GM19035 (cell line): ENCODE data around the gene RAPGEF4.

Experiments
- ATAC-seq: cut with Tn5 transposase; IDR thresholded peaks from one replicate; pipeline ENCODE4 v1.9.1; 2021; ENCODE audit not compliant: unreplicated experiment

RAPGEF4 gene

DNA sequence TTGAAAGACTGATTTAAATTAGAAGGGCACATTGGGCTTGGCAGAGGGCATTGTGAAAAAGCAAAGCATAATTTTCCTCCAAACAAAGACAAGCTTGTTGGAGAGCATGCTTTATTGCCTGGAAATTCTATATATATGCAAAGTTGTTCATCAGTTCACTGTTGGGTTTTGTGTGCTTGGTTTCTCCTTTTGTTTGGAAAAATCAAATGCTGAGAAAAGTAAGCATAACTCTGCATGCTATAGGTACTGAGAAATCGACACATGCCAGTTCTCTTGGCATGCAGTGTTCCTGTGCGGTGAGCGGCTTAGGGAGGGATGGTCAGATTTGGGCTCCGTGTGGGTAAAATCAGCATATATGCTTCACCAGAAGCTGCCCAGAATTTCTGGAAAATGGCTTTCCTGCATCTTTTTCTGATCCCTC is 161.0 kb downstream of the RAPGEF4 start:
- no peak for ATAC-seq

DNA sequence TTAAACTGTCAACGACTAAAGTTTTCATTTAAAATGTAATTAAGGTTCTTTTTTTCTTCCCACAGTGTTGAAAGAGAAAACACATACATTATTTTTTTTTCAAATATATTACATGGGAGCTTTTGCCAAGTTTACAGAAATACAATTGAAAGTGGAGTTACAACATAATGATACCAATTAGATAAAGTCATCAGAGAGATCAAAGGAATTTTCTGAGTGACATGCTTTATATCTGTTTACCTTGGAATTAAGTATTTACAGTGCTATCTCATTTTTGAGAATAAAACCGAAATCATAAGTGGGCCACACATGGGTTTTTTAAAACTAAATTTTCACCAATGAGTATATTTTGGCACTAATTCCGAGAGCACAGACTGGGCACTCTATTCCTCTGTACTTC is 165.2 kb downstream of the RAPGEF4 start:
- no peak for ATAC-seq

DNA sequence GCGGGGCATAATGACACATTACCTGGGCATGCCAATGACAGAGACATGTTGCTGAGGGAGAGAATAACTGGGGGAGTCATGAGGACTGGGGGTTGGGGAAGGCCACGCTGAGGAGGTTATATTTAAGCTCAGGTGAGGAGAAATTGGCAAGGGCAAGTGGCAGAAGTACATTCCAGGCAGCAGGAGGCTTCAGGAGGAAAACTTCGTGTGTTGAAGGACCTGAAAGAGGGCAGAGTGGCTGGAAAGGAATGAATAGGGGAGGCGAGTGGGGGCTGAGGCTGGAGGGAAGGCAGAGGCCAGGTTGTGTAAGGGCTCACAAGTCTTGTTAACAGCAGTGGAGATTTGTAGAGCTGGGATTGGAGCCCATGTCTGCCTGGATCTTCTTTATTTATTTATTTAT is 166.3 kb downstream of the RAPGEF4 start:
- ATAC-seq: no peak

- no peak for ATAC-seq
Observed at GRCh38 chr2:172904236-172904635, 168.6 kb downstream of the RAPGEF4 start.

DNA sequence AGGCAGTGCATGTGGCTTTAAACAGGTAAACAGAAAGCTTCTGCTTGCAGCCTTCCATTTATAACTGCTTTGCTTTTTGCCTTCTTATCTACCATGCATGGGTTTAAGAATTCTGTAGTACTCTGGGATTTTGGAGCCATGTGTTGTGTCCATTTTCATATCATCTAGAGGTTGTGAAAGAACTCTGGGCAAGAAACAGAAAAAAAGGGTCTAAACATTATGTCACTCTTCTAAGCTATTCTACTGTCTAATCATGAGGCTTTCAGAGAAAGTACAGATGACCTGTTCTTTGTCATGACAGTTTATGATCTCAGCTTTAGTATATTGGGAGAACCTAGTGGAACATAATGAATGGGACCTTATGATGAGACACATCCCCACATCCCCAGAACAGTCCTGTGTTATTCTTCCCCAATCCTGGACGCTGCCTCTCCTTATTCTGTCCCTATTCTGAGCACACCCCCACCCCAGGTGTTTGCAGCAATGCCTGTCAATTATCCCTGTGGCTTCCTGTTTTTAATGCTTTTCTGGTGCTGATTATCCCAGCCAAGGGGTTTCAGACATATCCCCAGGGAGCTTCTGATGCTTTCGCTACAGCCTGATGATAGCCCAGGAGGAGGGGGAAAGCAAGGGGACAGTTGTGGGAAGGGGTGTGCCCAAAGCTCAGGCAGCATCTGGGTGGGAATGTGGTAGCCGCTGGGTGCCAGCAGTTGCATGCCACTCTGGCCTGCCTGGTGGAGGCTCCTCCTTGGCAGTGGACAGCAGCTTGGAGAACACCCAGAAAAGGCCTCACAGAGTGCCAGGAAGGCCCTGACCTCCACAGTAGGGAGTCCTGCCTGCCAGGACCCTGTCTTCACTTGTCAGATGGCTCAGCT is 170.5 kb downstream of the RAPGEF4 start:
- no peak for ATAC-seq

DNA sequence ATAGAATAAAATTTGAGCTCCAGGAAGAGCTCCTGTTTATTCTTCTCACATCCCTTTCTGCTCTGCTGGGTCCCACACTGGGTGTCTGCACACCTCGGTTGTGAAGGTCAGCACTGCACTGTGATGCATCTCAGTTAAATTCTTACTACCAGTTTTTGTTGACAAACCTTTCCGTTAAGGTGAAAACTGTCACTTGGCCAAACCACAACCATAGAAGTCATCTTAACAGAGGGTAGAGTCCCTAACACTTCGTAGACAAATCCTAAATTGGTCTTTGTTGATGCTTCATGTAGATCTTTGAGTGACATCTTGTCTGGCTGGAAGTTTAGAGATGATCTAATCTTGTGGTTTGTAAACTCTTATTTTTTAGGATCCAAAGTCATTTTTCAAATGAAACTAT is 172.6 kb downstream of the RAPGEF4 start:
- no peak for ATAC-seq

GRCh38 chr2:172909454-172909853 is 173.8 kb downstream of the RAPGEF4 start:
- ATAC-seq: no peak

GRCh38 chr2:172912266-172912665 is 176.6 kb downstream of the RAPGEF4 start:
- no peak for ATAC-seq

DNA sequence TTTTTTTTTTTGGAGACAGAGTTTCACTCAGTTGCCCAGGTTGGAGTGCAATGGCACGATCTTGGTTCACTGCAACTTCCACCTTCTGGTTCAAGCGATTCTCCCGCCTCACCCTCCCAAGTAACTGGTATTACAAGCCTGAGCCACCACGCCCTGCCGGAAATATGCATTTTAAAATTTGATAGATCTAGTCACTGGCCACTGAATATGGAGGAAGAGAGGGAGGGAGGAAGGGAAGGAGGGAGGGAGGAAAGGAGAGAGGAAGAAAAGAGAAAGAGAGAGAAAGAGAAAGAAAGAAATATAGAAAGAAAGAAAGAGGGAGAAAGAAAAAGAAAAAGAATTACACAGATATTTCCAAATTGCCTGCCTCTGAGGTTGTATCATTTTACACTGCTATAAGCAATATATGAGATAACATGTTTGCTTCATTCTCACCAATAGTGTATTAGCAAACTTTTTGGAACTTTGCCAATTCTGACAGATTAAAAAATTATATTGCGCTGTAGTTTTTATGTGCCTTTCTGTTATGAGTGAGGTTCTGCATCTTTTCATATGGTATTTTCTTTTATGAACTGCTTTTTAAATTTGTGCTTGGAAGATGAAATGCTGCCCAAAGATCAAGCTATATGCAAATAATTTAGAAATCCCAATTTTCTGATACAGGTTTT is 178.8 kb downstream of the RAPGEF4 start:
- no peak for ATAC-seq

DNA sequence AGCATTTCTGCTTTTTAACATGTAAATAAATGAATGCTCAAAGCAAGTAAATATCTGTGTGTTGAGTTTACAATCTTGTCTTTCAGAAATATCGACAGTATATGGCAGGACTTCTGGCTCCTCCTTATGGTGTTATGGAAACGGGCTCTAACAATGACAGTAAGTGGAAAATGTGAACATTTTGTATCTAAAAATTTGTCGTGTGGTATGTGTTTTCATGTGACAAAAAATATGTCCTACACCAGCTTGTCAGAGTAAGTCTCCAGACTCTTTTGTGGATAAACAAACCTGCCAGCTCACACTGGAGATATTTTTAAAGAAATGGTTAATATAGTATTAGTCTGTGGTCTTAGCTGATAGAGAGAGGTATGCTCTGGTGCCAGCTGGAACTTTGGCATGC is 182.1 kb downstream of the RAPGEF4 start:
- no peak for ATAC-seq

- ATAC-seq: peak; percentile 63
Observed at GRCh38 chr2:172919732-172920131, 184.1 kb downstream of the RAPGEF4 start.

- no peak for ATAC-seq
Observed at GRCh38 chr2:172921532-172922236, 186.0 kb downstream of the RAPGEF4 start.

GRCh38 chr2:172922306-172922705 is 186.7 kb downstream of the RAPGEF4 start:
- no peak for ATAC-seq

DNA sequence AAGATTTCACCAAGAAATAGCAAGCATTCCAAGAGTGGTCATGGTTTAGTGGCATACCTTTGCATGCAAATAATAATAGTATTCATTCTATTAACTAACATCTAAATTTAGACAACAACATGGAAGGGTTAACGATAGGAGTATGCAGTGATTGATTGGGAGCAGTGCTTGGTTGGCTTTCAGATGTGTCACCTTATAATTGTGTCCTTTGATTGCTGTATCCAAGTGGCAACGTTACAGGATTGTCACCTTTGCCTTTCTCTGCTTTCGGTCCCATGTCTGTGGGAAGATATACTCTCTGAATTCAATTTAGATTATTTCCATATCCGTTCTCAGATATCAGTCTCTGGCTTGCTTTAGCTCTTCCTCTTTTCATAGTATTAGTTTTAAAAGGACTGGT is 187.2 kb downstream of the RAPGEF4 start:
- no peak for ATAC-seq

DNA sequence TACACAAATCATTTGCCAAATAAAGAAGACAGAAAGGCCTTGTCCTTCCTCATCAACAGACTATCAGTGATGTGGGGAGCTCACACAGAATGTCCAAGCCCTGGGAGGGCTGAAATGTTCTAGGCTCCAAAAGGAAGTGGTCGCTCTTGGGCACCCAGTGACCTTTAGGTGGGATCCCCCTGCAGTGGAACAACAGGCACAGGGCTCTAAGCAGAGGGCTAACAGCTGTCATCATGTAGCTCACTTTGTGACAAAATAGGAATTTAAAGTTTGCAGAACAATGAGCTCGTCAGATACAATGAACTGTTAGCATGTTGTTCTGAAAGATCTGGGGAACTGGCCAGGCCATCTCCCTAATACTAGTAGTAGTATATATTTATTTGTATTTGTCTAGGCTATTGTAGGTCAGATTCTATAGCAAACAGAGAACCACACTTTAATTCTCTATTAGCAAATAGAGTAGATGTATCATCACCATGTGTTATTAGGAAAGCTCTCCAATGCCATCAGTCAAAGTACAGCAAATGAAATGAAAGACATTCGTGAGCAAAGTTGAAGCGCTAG is 188.5 kb downstream of the RAPGEF4 start:
- ATAC-seq: no peak

- ATAC-seq: no peak
Observed at GRCh38 chr2:172925600-172925999, 190.0 kb downstream of the RAPGEF4 start.

DNA sequence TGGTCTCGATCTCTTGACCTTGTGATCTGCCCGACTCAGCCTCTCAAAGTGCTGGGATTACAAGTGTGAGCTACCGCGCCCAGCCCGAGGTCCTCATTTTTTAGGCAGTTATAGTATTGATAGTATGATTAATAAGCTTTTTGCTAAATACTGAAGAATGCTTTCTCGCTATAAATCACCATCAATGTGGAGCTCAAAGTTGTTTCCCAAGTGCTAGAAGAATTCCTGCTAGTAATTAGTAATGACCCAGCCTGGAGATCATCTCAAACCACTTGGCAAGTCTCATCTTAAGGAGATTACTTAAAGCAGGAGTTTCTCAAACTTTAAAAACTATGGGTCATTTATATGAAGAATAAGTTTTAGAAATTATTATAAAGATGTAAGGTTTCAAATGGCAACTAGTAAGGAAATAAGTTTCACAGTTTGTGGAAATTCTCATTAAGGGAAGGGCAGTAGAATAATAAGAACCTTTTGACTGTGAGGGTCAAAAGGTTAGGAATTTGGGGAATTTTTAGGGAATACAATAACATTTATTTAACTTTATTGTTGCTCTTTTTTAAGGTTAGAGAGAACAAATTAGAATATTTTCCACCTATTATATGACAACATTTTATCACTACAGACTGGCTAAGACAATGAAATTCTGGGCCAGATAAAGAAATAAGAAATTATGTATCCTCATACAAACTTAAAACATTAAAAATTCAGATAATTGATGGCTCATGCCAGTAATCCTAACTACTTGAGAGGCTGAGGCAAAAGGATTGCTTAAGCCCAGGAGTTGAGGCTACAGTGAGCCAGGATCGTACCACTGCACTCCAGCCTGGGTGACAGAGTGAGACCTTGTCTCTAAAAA is 191.4 kb downstream of the RAPGEF4 start:
- ATAC-seq: no peak

- ATAC-seq: no peak
Observed at GRCh38 chr2:172927641-172928357, 192.2 kb downstream of the RAPGEF4 start.

GRCh38 chr2:172928756-172929155 is 193.1 kb downstream of the RAPGEF4 start:
- ATAC-seq: no peak

DNA sequence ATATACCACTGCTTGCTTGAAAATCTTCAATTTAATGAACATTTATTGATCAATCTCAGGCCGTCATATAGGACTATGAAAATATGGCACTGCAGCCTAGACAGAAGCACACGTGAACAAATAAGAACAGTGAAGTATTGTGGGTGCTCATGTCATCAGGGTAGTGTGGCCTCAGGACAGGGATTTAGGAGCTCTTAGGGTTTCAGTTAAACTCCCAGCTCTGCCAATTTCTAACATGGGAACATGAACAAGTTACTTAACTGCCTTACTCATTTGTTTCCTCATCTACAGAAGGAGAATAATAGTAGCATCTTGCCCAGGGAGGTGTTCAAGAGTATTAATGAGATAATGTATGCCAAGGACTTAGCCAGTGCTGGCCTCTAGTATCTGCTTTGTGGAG is 194.0 kb downstream of the RAPGEF4 start:
- no peak for ATAC-seq
